Endothelial cell of umbilical vein (primary cell): ENCODE measurements around the gene RPS16. TPM values are rescaled to one million over a fixed set of nuclear protein-coding genes. Genes with fewer than 3 reads are reported as not detected.

Source experiments
- BruUV-seq: library from RNA; stranded (reverse); fragments of 400-500 nt; replicated peaks from 2 replicates; lab custom pipeline; 2021; lab: Mats Ljungman, UMichigan
- CTCF ChIA-PET: fragments of 300-600, 350-600 bp; sonication (Branson Sonifier 250); formaldehyde crosslinking; loops from one replicate; lab custom pipeline; 2021; ENCODE audit warnings: antibody characterized with exemption, inconsistent platforms; lab: Charles Lee
- POLR2A ChIA-PET: fragments of 300-600, 350-600 bp; sonication (Branson Sonifier 250); formaldehyde crosslinking; loops from one replicate; lab custom pipeline; 2021; ENCODE audit warnings: antibody characterized with exemption, inconsistent platforms; lab: Charles Lee
- DNase-seq: peaks from one replicate; pipeline ENCODE4 v3.0.0-alpha.2; 2011; ENCODE audit warnings: low read depth, low spot score
- FAIRE-seq: peaks from 2 replicates; lab custom pipeline; 2011; peaks lifted over from hg19 to GRCh38; lab: Jason Lieb, UNC
- H2AFZ ChIP-seq: 2 replicates; pipeline ENCODE4 v1.6.0; 2012; ENCODE audit warnings: low read depth, low read length, control low read depth, inconsistent platforms
- H3K27ac ChIP-seq: 2 replicates; pipeline ENCODE4 v1.5.1; 2011; ENCODE audit warnings: low read depth, mild to moderate bottlenecking, control low read depth, low read length, moderate library complexity; ENCODE audit not compliant: insufficient read depth
- H3K27me3 ChIP-seq, 2 experiments: 2 replicates each; pipeline versions ENCODE4 v1.6.0 to v1.6.1; 2011; ENCODE audit warnings: low read length in 2 of 2, mixed read lengths in 1 of 2; ENCODE audit not compliant: control insufficient read depth in 2 of 2, insufficient read depth in 2 of 2
- H3K36me3 ChIP-seq, 2 experiments: 2 replicates in 1 of 2; 3 replicates in 1 of 2; pipeline ENCODE4 v1.5.1; 2011; ENCODE audit warnings: low read length in 2 of 2, mild to moderate bottlenecking in 1 of 2, moderate library complexity in 1 of 2; ENCODE audit not compliant: control insufficient read depth in 2 of 2, insufficient read depth in 2 of 2; ENCODE audit errors: extremely low read depth in 1 of 2
- H3K4me1 ChIP-seq: 3 replicates; pipeline ENCODE4 v1.5.1; 2011; ENCODE audit warnings: mild to moderate bottlenecking, low read length; ENCODE audit not compliant: control insufficient read depth, insufficient read depth; ENCODE audit errors: extremely low read depth
- H3K4me2 ChIP-seq: 2 replicates; pipeline ENCODE4 v1.6.1; 2011; ENCODE audit warnings: low read length, control low read depth, mixed read lengths; ENCODE audit not compliant: insufficient read depth
- H3K4me3 ChIP-seq, 3 experiments: fragments of 200-600 bp in 1 of 3; sonication (generic), shearing (Covaris generic) in 1 of 3; replicated peaks in 1 of 3; 2 replicates each; pipeline ENCODE4 v1.5.1; 2011 to 2016; ENCODE audit warnings: control low read depth in 3 of 3, low read length in 3 of 3, mild to moderate bottlenecking in 2 of 3, inconsistent platforms in 1 of 3, low read depth in 1 of 3, moderate library complexity in 1 of 3; ENCODE audit not compliant: insufficient read depth in 1 of 3
- H3K79me2 ChIP-seq: 2 replicates; pipeline ENCODE4 v1.6.0; 2012; ENCODE audit warnings: low read length, inconsistent platforms; ENCODE audit not compliant: control insufficient read depth, insufficient read depth
- H3K9ac ChIP-seq: replicated peaks from 2 replicates; pipeline ENCODE3; 2011; ENCODE audit warnings: low read length, control low read depth; ENCODE audit not compliant: insufficient read depth; ENCODE audit errors: extremely low read depth
- H3K9me1 ChIP-seq: replicated peaks from 3 replicates; pipeline ENCODE4 v1.6.0; 2011; ENCODE audit warnings: mild to moderate bottlenecking, low read length; ENCODE audit not compliant: control insufficient read depth, insufficient read depth; ENCODE audit errors: extremely low read depth
- H3K9me3 ChIP-seq: replicated peaks from 2 replicates; pipeline ENCODE4 v1.5.1; 2012; ENCODE audit warnings: low read length, inconsistent platforms; ENCODE audit not compliant: control insufficient read depth, insufficient read depth
- H4K20me1 ChIP-seq: replicated peaks from 2 replicates; pipeline ENCODE3; 2011; ENCODE audit warnings: mild to moderate bottlenecking, low read length; ENCODE audit not compliant: control insufficient read depth, insufficient read depth; ENCODE audit errors: extremely low read depth
- CTCF ChIP-seq, 2 donors: IDR thresholded peaks; 1 replicate in 1 of 2; 2 replicates in 1 of 2; pipeline ENCODE4 v1.5.1; 2011; ENCODE audit warnings: low read length in 2 of 2, mild to moderate bottlenecking in 2 of 2, moderate library complexity in 2 of 2, control low read depth in 1 of 2, inconsistent platforms in 1 of 2, low read depth in 1 of 2; ENCODE audit not compliant: insufficient read depth in 1 of 2; ENCODE audit errors: extremely low read depth in 1 of 2
- GATA2 ChIP-seq: IDR thresholded peaks from 2 replicates; pipeline ENCODE4 v1.7.0; 2011; ENCODE audit warnings: low read depth, mild to moderate bottlenecking, moderate library complexity, mixed read lengths, low read length; ENCODE audit not compliant: insufficient read length, insufficient read depth
- JUN ChIP-seq: IDR thresholded peaks from 2 replicates; pipeline ENCODE4 v1.6.1; 2011; ENCODE audit warnings: borderline replicate concordance, low read depth; ENCODE audit not compliant: insufficient read length, insufficient read depth
- MAX ChIP-seq: IDR thresholded peaks from 2 replicates; pipeline ENCODE4 v1.6.1; 2011; ENCODE audit not compliant: insufficient read depth, insufficient read length
- MYC ChIP-seq: IDR thresholded peaks from one replicate; pipeline ENCODE4 v1.6.1; 2011; ENCODE audit warnings: mild to moderate bottlenecking, low read depth, low read length
- POLR2A ChIP-seq: IDR thresholded peaks from 2 replicates; pipeline ENCODE4 v1.6.1; 2012; ENCODE audit warnings: low read depth, mild to moderate bottlenecking, control low read depth, low read length
- POLR2AphosphoS5 ChIP-seq: IDR thresholded peaks from 2 replicates; pipeline ENCODE4 v1.6.1; 2012; ENCODE audit warnings: low read depth, mild to moderate bottlenecking, control low read depth, low read length, moderate library complexity; ENCODE audit not compliant: insufficient read depth
- dilution Hi-C: fragments of 300-500 bp; cut with MboI; formaldehyde crosslinking; loops from one replicate; pipeline ENCODE4 v1.15.0; 2019; ENCODE audit warnings: low sequenced_read_pairs; ENCODE audit not compliant: extremely low pct_ligation_motif_present
- intact Hi-C: fragments of 100-400 bp; cut with micrococcal nuclease; formaldehyde crosslinking; loops from one replicate; pipeline ENCODE4 v1.10.0; 2022
- polyA plus RNA-seq, 4 experiments: library from polyadenylated mRNA; depleted of rRNA in 3 of 4; stranded (reverse) in 3 of 4; unstranded in 1 of 4; fragments of >200 nt; gene quantifications; 2 replicates each; pipeline versions ENCODE4 v1.2.1 to v1.2.3, GENCODE V29; 2011 to 2012; ENCODE audit warnings: missing spikeins in 1 of 4
- total RNA-seq: library from RNA; stranded (reverse); gene quantifications from 2 replicates; pipeline ENCODE4 v1.2.3, GENCODE V29; 2021

The RPS16 gene
- total and polyA plus RNA-seq, 2 donors (not counting 3 experiments of a cell fraction or from before 2014, with no cell fraction given) = 1,768 to 5,244 TPM

DNA sequence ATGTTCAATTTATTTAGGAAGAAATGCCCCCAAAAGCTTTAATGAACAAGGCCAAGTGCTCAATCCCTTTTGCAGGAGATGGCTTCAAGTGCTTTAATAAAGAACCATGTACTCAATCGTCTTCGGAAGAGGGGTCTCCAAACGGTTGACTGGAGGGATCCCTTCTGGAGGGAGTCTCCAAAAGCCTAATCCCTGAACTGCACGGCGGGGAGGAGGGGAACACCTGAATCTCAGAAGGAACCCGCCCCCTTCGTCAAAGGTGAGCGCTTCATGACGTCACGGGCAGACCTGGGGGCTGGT lies 45.3 kb downstream of the RPS16 start:
- Histone ChIP-seq H3K9me3 (no peaks in the 10 kb centered on the region), H3K27me3 (no peaks in the 10 kb centered on the region), H3K36me3 (peaks cover 7 to 35% of the 10 kb centered on the region in 2 experiments), H3K9me1 (no peaks in the 10 kb centered on the region), H3K4me2 (peak overlapping the region; percentile 86), H4K20me1 (no peaks in the 10 kb centered on the region), H3K4me3 (peak overlapping the region; percentile 31 to 84 (median 83)), H2AFZ (peak overlapping the region; percentile 39), H3K9ac (peak overlapping the region; percentile 89), H3K4me1 (peaks cover 9% of the 10 kb centered on the region), H3K27ac (peak overlapping the region; percentile 83), H3K79me2 (peaks cover 11% of the 10 kb centered on the region)
- no peak for TF ChIP-seq MYC
- no peak for TF ChIP-seq POLR2AphosphoS5
- TF ChIP-seq GATA2 = no peak
- no peak for TF ChIP-seq MAX
- no peak for TF ChIP-seq CTCF (IDR thresholded peaks at IDR 0.05; ENCODE audit: extremely low read depth in 1 of 2, insufficient read depth in 1 of 2, low read depth in 1 of 2, low read length in 2 of 2)
- TF ChIP-seq POLR2A = no peak
- no peak for TF ChIP-seq JUN
- ChIA-PET CTCF (interaction anchor here (1.8 to 2.0 kb wide), 4 partner anchors 13 to 268 kb away, joined by 6 to 11 read pairs (median 7); partner anchors contain the start of gene PLEKHG2), POLR2A (interaction anchor here (1.2 to 1.4 kb wide), 5 partner anchors 10 to 45 kb away, joined by 3 to 11 read pairs (median 3); partner anchors contain the start of gene RPS16)
- dilution Hi-C loops = no loop called here
- TSS peak; percentile 61 for BruUV-seq
- no peak for DNase-seq
- intact Hi-C loops = loop anchor here (5.0 kb wide), 1 partner anchor 263 kb away; the partner anchor contains the start of gene PAK4
- FAIRE-seq = peak; percentile 48
